Astrocyte of the cerebellum (primary cell): ENCODE results near the gene VPS26B.
A peak's percentile ranks its signal among the peaks of the same experiment; 100 is the strongest.

Experiments
- DNase-seq: peaks from one replicate; pipeline ENCODE4 v3.0.0-alpha.2; 2011; ENCODE audit warnings: low read depth
- H3K4me3 ChIP-seq: 2 replicates; pipeline ENCODE4 v1.5.1; 2011; ENCODE audit warnings: mild to moderate bottlenecking, low read depth, low read length, moderate library complexity
- CTCF ChIP-seq: IDR thresholded peaks from 2 replicates; pipeline ENCODE4 v1.5.1; 2012; ENCODE audit warnings: low read length, low read depth, moderate library complexity, mild to moderate bottlenecking; ENCODE audit errors: missing control alignments
- in situ Hi-C: cut with HindIII; loops from 2 replicates; pipeline ENCODE4 v1.10.0; 2017; ENCODE audit warnings: low sequenced_read_pairs

Gene VPS26B

DNA sequence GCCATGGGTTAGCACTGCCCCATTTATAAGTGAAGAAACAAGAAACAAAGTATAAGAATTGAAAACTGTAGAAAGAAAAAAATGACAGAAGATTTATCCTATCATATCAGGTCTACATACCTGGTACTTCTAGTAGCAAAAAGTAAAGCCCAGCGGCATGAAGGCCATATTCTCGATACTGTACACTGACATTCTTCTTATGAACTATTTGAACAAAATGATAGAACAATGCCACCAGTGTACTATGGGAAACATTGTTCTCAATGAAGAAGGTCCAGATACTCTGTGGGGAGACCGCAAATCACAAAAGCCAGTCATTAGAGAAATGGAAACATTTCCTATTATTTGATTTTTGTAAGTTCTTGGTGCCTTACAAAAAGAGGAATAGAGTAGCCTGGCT, 7.7 kb upstream of the VPS26B start:
- in situ Hi-C loops: no loop called here
- no peak for DNase-seq
- H3K4me3 ChIP-seq: no peak overlapping the region
- no peak for TF ChIP-seq CTCF

DNA sequence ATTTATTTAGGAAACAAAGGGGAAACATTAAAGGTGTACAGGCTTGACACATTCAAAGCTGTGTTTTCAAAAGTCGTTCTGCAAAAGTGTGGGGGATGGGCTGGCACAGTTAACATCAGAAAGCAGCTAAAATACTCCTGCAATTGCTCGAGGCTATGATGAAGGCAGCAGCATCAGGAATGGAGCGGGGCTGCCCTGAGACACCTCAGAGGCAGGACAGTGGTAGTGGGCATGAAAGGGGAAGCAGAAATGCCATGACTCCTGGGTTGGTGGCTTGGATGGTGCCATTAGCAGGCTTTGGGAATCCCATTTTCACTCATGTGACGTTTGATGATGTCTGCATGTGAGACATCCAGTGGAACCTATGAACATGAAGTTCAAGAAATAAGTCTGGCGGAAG, 1.4 kb upstream of the VPS26B start:
- TF ChIP-seq CTCF: no peak
- no peak for DNase-seq
- peak overlapping the region; percentile 94 for H3K4me3 ChIP-seq
- in situ Hi-C loops: no loop called here

GRCh38 chr11:134224710-134225664, 516 bp downstream of the VPS26B start:
- in situ Hi-C loops: no loop called here
- DNase-seq: no peak
- no peak for TF ChIP-seq CTCF
- H3K4me3 ChIP-seq: peak overlapping the region; percentile 94

DNA sequence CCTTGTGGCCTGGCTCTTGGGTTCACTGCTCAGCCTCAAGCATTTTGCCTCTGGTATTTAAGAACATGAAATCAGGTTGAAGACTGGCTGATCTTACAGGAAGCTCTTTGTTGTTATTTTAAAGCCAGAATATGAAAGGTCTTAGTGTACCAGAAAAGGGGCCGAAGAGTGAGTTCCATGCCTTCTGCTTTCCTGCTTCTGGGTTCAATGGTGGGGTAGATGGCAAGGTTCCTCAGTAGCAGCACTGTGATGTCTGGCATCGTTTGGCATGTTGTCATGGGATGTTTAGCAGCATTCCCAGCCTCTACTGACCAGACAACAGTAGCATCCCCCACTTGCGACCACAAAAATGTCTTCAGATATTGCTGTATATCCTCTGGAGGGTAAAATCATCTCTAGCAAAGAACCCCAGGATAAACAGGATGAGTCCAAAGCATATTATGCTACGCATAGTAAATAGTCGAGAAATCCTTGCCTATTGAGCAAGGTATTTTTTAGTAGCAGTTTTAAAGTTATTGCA, 2.4 kb downstream of the VPS26B start:
- H3K4me3 ChIP-seq: no peak overlapping the region

DNA sequence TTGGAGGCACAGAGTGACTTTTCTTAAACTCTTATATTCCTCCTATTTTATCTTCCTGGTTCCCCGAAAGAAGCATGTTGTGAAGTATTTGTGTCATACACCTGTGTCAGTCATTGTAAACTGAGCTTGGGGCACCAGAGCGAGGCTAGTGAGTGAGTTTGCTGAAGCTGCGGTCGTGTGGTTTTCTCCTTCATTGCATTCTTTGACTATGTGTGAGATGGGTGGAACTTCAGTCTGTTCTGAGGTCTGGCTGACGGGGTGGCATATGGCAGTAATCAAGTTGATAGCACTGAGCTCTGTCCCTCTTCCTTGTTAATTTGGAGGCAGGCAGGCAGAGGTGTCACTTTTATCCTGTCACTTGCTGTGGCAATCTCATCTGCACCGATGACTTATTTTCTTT, 4.2 kb downstream of the VPS26B start:
- H3K4me3 ChIP-seq: no peak overlapping the region
- no peak for DNase-seq
- TF ChIP-seq CTCF: no peak
- in situ Hi-C loops: no loop called here

More for the DNA sequence above, 2.4 kb downstream of the VPS26B start:
- TF ChIP-seq CTCF: no peak
- no peak for DNase-seq
- in situ Hi-C loops: no loop called here

DNA sequence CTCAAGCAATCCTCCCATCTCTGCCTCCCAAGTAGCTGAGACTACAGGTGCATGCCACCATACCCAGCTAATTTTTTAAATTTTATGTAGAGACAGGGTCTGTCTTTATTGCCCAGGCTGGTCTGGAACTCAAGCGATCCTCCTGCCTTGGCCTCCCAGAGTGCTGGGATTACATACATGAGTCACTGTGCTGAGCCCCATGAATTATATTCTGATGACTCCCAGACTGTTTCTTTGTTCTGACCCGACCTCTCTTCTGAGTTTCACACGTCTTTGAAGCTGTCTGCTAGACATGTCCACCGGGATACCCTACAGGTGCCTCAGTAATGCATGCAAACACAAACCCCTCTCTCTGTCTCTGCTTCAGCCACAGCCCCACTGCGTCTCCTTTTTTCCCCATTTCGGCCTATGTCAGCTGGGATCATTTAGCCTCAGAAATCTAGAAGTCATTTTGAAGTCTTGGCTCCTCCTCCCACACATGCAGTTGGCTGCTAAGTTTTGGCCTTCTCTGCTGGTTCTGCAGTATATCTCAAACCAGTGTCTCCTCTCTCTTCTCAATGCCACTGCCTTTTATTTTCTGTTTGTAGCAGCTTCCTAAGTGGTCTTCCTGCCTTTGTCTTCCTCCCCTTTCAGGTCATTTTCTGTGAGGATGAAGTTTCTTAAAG, 4.8 kb downstream of the VPS26B start:
- TF ChIP-seq CTCF: no peak
- H3K4me3 ChIP-seq: no peak overlapping the region
- in situ Hi-C loops: no loop called here

More for the DNA sequence above, 4.8 kb downstream of the VPS26B start:
- DNase-seq: no peak
